Measurements from ENCODE around the gene SPOP.

The SPOP gene

GRCh38 chr17:49677933-49678847 is at the start of gene SPOP:
TSS of gene SPOP (minus strand) at chr17:49678097. CDS start at chr17:49622810, 55,287 bp downstream.
- in situ Hi-C loops (cut with HindIII; ENCODE audit: low sequenced_read_pairs), result no loop called here

GRCh38 chr17:49727380-49727779 is 49.5 kb upstream of the SPOP start:
- in situ Hi-C loops (cut with HindIII; ENCODE audit: low sequenced_read_pairs), result loop anchor here (10.0 kb wide), 1 partner anchor 187 kb away; no protein-coding TSS in a partner anchor

GRCh38 chr17:49725452-49726130 is 47.7 kb upstream of the SPOP start:
- in situ Hi-C loops (cut with HindIII; ENCODE audit: low sequenced_read_pairs), result loop anchor here (10.0 kb wide), 1 partner anchor 189 kb away; no protein-coding TSS in a partner anchor

- in situ Hi-C loops (cut with HindIII; ENCODE audit: low sequenced_read_pairs), result loop anchor here (10.0 kb wide), 1 partner anchor 190 kb away; no protein-coding TSS in a partner anchor
These were observed 46.7 kb upstream of the SPOP start for GRCh38 chr17:49724552-49724951.

- in situ Hi-C loops (cut with HindIII; ENCODE audit: low sequenced_read_pairs), result loop anchor here (10.0 kb wide), 1 partner anchor 191 kb away; no protein-coding TSS in a partner anchor
These were observed 45.5 kb upstream of the SPOP start for GRCh38 chr17:49723423-49723822.

GRCh38 chr17:49722066-49722465 is 44.2 kb upstream of the SPOP start:
- in situ Hi-C loops (cut with HindIII; ENCODE audit: low sequenced_read_pairs), result loop anchor here (10.0 kb wide), 1 partner anchor 193 kb away; no protein-coding TSS in a partner anchor

GRCh38 chr17:49717371-49717861 is 39.5 kb upstream of the SPOP start:
- in situ Hi-C loops (cut with HindIII; ENCODE audit: low sequenced_read_pairs), result no loop called here

GRCh38 chr17:49716668-49717364 is 38.9 kb upstream of the SPOP start:
- in situ Hi-C loops (cut with HindIII; ENCODE audit: low sequenced_read_pairs), result no loop called here

GRCh38 chr17:49715717-49716279 is 37.9 kb upstream of the SPOP start:
- in situ Hi-C loops (cut with HindIII; ENCODE audit: low sequenced_read_pairs), result no loop called here

- in situ Hi-C loops (cut with HindIII; ENCODE audit: low sequenced_read_pairs), result no loop called here
These were observed 37.3 kb upstream of the SPOP start for GRCh38 chr17:49715216-49715615.

GRCh38 chr17:49708515-49709183 is 30.8 kb upstream of the SPOP start:
- in situ Hi-C loops (cut with HindIII; ENCODE audit: low sequenced_read_pairs), result no loop called here

- in situ Hi-C loops (cut with HindIII; ENCODE audit: low sequenced_read_pairs), result no loop called here
These were observed 30.0 kb upstream of the SPOP start, which contains the start of gene SLC35B1 for GRCh38 chr17:49707608-49708514. TSS of gene SLC35B1 (minus strand) at chr17:49707964. CDS start at chr17:49707833, 131 bp downstream.

GRCh38 chr17:49707246-49707607 is 29.3 kb upstream of the SPOP start:
- in situ Hi-C loops (cut with HindIII; ENCODE audit: low sequenced_read_pairs), result no loop called here

- in situ Hi-C loops (cut with HindIII; ENCODE audit: low sequenced_read_pairs), result no loop called here
These were observed 27.4 kb upstream of the SPOP start for GRCh38 chr17:49705254-49705653.

- in situ Hi-C loops (cut with HindIII; ENCODE audit: low sequenced_read_pairs), result no loop called here
These were observed 25.8 kb upstream of the SPOP start for GRCh38 chr17:49703557-49704277.

GRCh38 chr17:49700960-49701359 is 23.1 kb upstream of the SPOP start:
- in situ Hi-C loops (cut with HindIII; ENCODE audit: low sequenced_read_pairs), result no loop called here

- in situ Hi-C loops (cut with HindIII; ENCODE audit: low sequenced_read_pairs), result no loop called here
These were observed 22.2 kb upstream of the SPOP start for GRCh38 chr17:49699966-49700575.

- in situ Hi-C loops (cut with HindIII; ENCODE audit: low sequenced_read_pairs), result no loop called here
These were observed 20.1 kb upstream of the SPOP start for GRCh38 chr17:49698005-49698404.
